SU-DHL-6 (cell line): Measurements from ENCODE around the gene GDF2.

ENCODE experiments used
- EZH2phosphoT487 ChIP-seq: fragments of 200-600 bp; sonication (generic), shearing (Covaris generic); conservative IDR thresholded peaks from 2 replicates; pipeline ENCODE4 v1.6.1; 2018; ENCODE audit warnings: mild to moderate bottlenecking, antibody characterized with exemption, low read length, moderate library complexity, mixed read lengths
- TF ChIP-seq, protein P1 (sequence below): fragments of 200-600 bp; sonication (generic); IDR thresholded peaks from one replicate; pipeline ENCODE4 v1.5.1; 2017; ENCODE audit warnings: antibody characterized with exemption, mild to moderate bottlenecking, low read length, moderate library complexity; ENCODE audit not compliant: insufficient read depth, poor library complexity, severe bottlenecking

DNA sequence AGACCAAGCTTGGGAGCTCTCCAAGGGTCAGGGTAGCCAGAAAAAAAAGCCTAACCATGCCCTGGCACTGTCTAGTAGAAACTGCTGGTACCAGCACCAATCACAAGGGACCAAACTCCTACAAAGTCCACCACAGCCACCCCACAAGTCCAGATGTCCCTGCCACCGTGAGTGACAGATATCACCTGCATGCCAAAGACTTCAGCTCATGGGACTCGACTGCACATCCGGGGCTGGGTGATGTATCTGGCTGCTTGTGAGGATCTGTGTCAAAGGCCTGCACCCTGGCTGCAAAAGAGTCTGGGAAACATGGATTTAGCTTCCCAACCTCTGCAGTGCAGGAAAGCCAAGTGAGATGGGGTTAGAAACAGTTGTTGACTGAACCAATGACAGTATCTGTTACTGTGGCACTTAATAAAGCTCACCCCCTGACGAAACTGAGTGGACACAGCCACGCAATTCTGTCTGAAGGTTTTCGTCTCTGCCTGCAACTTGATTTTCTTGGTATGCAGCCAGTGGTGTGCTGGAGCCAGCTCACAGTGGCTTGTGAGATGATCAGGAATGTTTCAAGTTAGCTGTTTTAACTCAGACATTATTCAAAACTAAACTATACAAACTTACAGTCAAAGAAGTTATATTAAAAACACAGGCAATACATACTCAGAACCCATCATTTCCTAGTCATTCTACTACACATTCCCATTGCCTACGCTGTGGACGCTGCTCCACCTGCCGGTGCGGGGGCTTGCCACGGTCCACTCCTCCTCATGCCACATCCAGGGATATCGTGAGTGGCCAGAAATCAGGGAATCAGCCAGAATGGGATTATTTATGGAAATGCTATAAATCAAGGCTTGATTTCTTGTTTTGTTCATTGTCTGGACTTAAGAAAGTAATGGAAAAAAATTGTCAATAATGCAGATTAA, 52.6 kb downstream of the GDF2 start:
- TF ChIP-seq, protein P1, sequence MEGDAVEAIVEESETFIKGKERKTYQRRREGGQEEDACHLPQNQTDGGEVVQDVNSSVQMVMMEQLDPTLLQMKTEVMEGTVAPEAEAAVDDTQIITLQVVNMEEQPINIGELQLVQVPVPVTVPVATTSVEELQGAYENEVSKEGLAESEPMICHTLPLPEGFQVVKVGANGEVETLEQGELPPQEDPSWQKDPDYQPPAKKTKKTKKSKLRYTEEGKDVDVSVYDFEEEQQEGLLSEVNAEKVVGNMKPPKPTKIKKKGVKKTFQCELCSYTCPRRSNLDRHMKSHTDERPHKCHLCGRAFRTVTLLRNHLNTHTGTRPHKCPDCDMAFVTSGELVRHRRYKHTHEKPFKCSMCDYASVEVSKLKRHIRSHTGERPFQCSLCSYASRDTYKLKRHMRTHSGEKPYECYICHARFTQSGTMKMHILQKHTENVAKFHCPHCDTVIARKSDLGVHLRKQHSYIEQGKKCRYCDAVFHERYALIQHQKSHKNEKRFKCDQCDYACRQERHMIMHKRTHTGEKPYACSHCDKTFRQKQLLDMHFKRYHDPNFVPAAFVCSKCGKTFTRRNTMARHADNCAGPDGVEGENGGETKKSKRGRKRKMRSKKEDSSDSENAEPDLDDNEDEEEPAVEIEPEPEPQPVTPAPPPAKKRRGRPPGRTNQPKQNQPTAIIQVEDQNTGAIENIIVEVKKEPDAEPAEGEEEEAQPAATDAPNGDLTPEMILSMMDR: no peak
- no peak for TF ChIP-seq EZH2phosphoT487
